A549 (cell line): ENCODE data around the gene EPS8L3.

Experiments
- CTCF ChIP-seq: fragments of >200 bp; sonication (Bioruptor Twin); formaldehyde crosslinking; IDR thresholded peaks from 3 replicates; pipeline ENCODE4 v1.5.1; 2016
- JUN ChIP-seq, 2 experiments: fragments of >200 bp; sonication (Bioruptor Twin); formaldehyde crosslinking; IDR thresholded peaks; 2 replicates in 1 of 2; 3 replicates in 1 of 2; pipeline ENCODE4 v1.6.1; 2016 to 2017
- JUNB ChIP-seq: fragments of >200 bp; sonication (Bioruptor Twin); formaldehyde crosslinking; IDR thresholded peaks from 2 replicates; pipeline ENCODE4 v1.6.1; 2016
- KDM1A ChIP-seq: fragments of 200-600 bp; sonication (generic); IDR thresholded peaks from 2 replicates; pipeline ENCODE4 v1.6.1; 2016; ENCODE audit warnings: low read depth, mild to moderate bottlenecking
- POLR2A ChIP-seq: IDR thresholded peaks from 2 replicates; pipeline ENCODE4 v1.6.1; 2012; ENCODE audit warnings: mild to moderate bottlenecking, low read length
- RAD21 ChIP-seq, 2 experiments: fragments of >200 bp in 1 of 2; sonication (Bioruptor Twin) in 1 of 2; formaldehyde crosslinking in 1 of 2; IDR thresholded peaks in 1 of 2; conservative IDR thresholded peaks in 1 of 2; 2 replicates in 1 of 2; 3 replicates in 1 of 2; pipeline ENCODE4 v1.6.1; 2012 to 2018; ENCODE audit warnings: inconsistent platforms in 1 of 2
- RCOR1 ChIP-seq: fragments of 150-350 bp; IDR thresholded peaks from 2 replicates; pipeline ENCODE4 v1.6.1; 2014; ENCODE audit warnings: antibody characterized with exemption, low read length, low read depth
- USF2 ChIP-seq: fragments of 450-650 bp; IDR thresholded peaks from 2 replicates; pipeline ENCODE4 v1.6.1; 2014; ENCODE audit warnings: antibody characterized with exemption

GRCh38 chr1:109763646-109764415 is at the start of gene EPS8L3:
- TF ChIP-seq CTCF, result no peak
- TF ChIP-seq KDM1A, result no peak
- TF ChIP-seq USF2, result no peak
- no peak for TF ChIP-seq JUNB
- TF ChIP-seq RCOR1, result no peak
- TF ChIP-seq JUN (IDR thresholded peaks at IDR 0.05), result no peak
- no peak for TF ChIP-seq RAD21 (conservative IDR thresholded peaks at IDR 0.05 in 1 of 2, IDR thresholded peaks at IDR 0.05 in 1 of 2)
- TF ChIP-seq POLR2A, result no peak
